GM18502 (cell line): ENCODE results near the gene PRSS57.
"Not testable (repeated sequence)": the region's sequence is repeated elsewhere in the genome, so short reads cannot be mapped to it uniquely, and the experiment has no call there.

Source experiments
- ATAC-seq: cut with Tn5 transposase; IDR thresholded peaks from one replicate; pipeline ENCODE4 v1.9.1; 2021; ENCODE audit warnings: mild to moderate bottlenecking; ENCODE audit not compliant: unreplicated experiment, poor library complexity

PRSS57 gene

GRCh38 chr19:695352-695949, at the start of gene PRSS57:
Gene PRSS57, minus strand, starts transcription at chr19:695452. Its CDS starts 22 bp downstream, at chr19:695430.
- no peak for ATAC-seq

DNA sequence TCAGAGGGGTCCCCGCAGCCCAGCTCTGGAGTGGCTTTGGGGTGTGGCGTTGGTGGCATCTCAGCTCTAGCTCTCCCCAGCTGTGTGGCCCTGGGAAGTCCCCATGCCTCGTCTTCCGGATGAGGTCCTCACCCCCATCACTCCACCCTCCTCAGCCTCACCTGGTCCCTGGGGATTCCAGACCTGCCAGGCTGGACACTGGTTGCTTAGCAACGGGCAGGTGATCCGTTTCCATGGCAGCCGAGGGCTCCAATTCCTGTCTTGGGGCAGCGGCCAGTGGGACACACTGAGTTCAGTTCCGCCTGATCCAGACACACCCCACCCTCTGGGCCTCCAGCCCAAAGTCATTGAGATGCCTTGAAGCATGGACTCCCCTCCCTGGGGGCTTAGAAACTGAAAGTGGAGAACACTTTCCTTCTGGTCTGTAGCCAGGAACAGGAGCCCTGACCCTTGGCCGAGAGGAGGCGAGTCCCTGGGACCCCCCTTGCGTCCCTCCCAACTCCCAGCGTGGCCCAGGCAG, 48.0 kb upstream of the PRSS57 start:
- no peak for ATAC-seq

- no peak for ATAC-seq
These were observed 47.4 kb upstream of the PRSS57 start for GRCh38 chr19:742540-743075.

GRCh38 chr19:741506-742131, 46.4 kb upstream of the PRSS57 start:
- no peak for ATAC-seq

- not testable (repeated sequence) for ATAC-seq
These were observed 45.7 kb upstream of the PRSS57 start for GRCh38 chr19:740816-741505.

- no peak for ATAC-seq
These were observed 44.9 kb upstream of the PRSS57 start for GRCh38 chr19:739998-740715.

GRCh38 chr19:738509-739128, 43.4 kb upstream of the PRSS57 start:
- no peak for ATAC-seq

GRCh38 chr19:737591-738093, 42.4 kb upstream of the PRSS57 start:
- no peak for ATAC-seq

- ATAC-seq = no peak
These were observed 40.9 kb upstream of the PRSS57 start for GRCh38 chr19:736125-736524.

GRCh38 chr19:734716-735115, 39.5 kb upstream of the PRSS57 start:
- no peak for ATAC-seq

DNA sequence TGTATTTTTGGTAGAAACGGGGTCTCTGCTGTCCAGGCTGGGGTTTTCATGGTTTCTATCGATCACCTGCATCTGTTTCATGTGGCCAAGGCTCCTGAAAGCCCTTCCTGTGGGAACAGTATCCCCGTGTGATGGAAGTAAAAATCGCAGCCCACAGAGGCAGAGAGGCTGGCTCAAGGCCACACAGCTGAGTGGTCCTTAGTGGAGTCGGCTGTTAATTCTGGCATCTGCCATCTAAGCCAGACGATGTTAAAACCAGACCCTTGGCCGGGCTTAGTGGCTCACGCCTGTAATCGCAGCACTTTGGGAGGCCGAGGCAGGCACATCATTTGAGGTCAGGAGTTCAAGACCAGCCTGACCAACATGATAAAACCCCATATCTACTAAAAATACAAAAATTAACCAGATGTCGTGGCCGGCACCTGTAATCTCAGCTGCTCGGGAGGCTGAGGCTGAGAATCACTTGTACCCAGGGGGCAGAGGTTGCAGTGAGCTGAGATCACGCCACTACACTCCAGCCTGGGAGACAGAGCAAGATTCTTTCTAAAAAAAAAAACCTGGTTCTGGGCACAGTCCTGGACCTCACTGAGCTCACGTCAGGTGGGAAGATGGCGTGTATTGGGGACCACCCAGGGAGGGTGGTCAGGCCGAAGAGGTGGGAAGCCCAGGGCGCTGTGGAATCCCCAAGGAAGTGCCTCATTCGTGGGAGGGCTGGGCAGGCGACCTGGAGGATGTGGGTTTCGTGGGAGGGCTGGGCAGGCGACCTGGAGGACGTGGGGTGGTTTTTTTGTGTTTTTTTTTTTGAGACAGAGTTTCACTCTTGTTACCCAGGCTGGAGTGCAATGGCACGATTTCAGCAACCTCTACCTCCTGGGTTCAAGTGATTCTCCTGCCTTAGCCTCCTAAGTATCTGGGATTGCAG, 37.2 kb upstream of the PRSS57 start:
- no peak for ATAC-seq

GRCh38 chr19:731000-731399, 35.7 kb upstream of the PRSS57 start:
- no peak for ATAC-seq

DNA sequence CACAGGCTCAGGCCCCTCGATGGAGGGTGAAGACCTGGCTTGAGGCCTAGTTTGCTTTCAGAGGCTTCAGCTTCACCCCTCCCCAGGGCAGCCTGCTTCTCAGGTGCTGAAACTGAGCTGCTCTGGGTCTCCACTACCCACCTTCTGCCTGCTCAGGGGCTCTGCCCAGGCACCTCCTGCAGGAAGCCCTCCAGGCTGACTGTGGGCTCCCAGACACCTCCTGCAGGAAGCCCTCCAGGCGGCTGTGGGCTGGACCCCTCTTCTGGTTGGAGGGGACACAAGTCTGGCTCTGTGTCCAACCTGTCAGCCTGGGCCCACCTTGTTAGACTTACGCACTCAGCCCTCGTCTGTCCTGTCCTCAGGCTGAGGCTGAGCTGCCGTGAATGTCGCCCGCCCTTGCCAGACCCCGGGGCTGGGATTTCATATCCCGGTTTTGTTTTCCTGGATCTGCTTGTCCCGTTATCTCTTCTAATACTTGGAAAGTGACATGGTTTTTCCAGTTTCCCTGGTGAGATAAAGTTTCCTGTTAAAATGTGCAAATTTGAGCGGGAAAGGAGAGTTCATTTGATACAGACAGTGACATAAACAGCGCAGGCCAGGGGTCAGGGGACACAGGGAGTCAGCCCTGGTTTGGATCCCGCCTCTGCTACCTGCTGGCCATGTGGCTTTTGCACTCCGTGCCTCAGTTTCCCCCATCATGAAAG, 34.9 kb upstream of the PRSS57 start:
- ATAC-seq = no peak

GRCh38 chr19:729564-729963, 34.3 kb upstream of the PRSS57 start:
- ATAC-seq = not testable (repeated sequence)

- ATAC-seq = no peak
These were observed 32.8 kb upstream of the PRSS57 start for GRCh38 chr19:728011-728410.

GRCh38 chr19:726993-727956, 32.0 kb upstream of the PRSS57 start:
- ATAC-seq = no peak

DNA sequence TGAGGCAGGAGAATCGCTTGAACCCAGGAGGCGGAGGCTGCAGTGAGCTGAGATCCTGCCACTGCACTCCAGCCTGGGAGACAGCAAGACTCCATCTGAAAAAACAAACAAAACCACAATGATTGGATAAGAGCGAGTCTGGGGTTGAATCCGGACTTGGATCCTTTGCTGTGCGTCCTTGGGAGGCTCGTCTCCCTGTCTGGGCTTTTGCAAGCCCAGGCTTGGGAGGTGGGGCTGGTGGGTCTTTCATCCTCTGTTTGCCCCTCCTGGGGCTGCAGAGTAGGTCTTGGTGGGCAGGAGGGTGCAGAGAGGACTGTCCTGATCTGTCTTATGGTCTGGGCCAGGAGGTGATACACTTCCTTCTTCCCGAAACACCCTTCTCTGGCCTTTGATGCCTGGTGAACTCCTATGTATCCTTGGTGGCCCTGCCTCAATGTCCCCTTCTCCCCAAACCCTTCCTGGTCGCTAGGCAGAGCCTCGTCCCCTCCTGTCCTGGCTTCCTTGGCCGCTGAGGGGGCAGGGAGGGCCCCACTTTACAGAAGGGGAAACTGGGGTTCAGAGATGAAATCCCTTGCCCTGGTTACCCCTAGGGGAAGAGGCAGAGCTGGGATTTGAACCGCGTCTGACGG, 30.3 kb upstream of the PRSS57 start:
- no peak for ATAC-seq
